Brain pericyte (primary cell): Measurements from ENCODE around the gene CIRBP.

Experiments used
- DNase-seq: peaks from one replicate; pipeline ENCODE4 v3.0.0-alpha.2; 2012; ENCODE audit warnings: low read depth, low spot score

The CIRBP gene

GRCh38 chr19:1267477-1268225, 1.5 kb upstream of the CIRBP start:
- no peak for DNase-seq

- no peak for DNase-seq
Observed at GRCh38 chr19:1268226-1269064, 687 bp upstream of the CIRBP start.

GRCh38 chr19:1269478-1270212, 513 bp downstream of the CIRBP start:
- DNase-seq: no peak

GRCh38 chr19:1270213-1270853, 1.2 kb downstream of the CIRBP start:
- DNase-seq: no peak

- DNase-seq: no peak
Observed at GRCh38 chr19:1270854-1271527, 1.9 kb downstream of the CIRBP start.

GRCh38 chr19:1271528-1272422, 2.6 kb downstream of the CIRBP start:
- no peak for DNase-seq

- no peak for DNase-seq
Observed at GRCh38 chr19:1272423-1273262, 3.5 kb downstream of the CIRBP start.

GRCh38 chr19:1273263-1274041, 4.3 kb downstream of the CIRBP start:
- DNase-seq: no peak

- DNase-seq: no peak
Observed at GRCh38 chr19:1274081-1274851, 5.1 kb downstream of the CIRBP start.

- no peak for DNase-seq
Observed at GRCh38 chr19:1274852-1275259, 5.7 kb downstream of the CIRBP start.

- peak; percentile 84 for DNase-seq
Observed at GRCh38 chr19:1275260-1275975, 6.3 kb downstream of the CIRBP start, which contains the start of gene FAM174C. TSS of gene FAM174C (plus strand) at chr19:1275530. CDS start at chr19:1275550, 20 bp downstream.

GRCh38 chr19:1275976-1276627, 7.0 kb downstream of the CIRBP start:
- DNase-seq: no peak

- no peak for DNase-seq
Observed at GRCh38 chr19:1276628-1277022, 7.5 kb downstream of the CIRBP start.

- DNase-seq: no peak
Observed at GRCh38 chr19:1277061-1277460, 7.9 kb downstream of the CIRBP start.

GRCh38 chr19:1278074-1278473, 8.9 kb downstream of the CIRBP start:
- DNase-seq: no peak
